Fibroblast of mammary gland (primary cell): ENCODE results near the gene FUCA2.

Experiments
- DNase-seq: peaks from one replicate; pipeline ENCODE4 v3.0.0-alpha.2; 2010; ENCODE audit warnings: low read depth
- H3K4me3 ChIP-seq: 2 replicates; pipeline ENCODE4 v1.5.1; 2011; ENCODE audit warnings: low read depth, mild to moderate bottlenecking, low read length, moderate library complexity; ENCODE audit not compliant: control insufficient read depth
- TF ChIP-seq, protein P1 (sequence below): conservative IDR thresholded peaks from 2 replicates; pipeline ENCODE4 v1.5.1; 2011; ENCODE audit warnings: low read depth, low read length, inconsistent platforms; ENCODE audit not compliant: control insufficient read depth, insufficient read depth

FUCA2 gene

DNA sequence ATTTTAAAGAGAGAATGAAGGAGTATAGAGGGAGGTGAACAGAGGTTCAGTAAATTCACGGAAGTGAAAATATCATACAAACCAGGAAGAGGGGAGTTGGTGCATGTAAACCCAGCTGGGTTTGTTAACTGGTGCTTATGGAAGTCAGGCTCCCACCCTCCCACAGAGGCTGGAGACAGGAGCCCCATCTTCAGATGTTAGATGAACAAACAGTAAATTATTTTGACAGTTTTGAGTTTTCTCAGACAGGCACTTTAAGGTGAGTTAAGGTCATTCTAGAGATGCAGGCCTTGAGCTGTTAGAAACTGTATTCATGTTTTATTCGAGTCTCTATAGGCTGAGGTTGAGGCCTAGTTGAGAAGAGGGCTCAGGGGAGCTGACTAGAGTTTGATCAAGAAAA lies 41.8 kb upstream of the FUCA2 start:
- DNase-seq: no peak
- TF ChIP-seq, protein P1, sequence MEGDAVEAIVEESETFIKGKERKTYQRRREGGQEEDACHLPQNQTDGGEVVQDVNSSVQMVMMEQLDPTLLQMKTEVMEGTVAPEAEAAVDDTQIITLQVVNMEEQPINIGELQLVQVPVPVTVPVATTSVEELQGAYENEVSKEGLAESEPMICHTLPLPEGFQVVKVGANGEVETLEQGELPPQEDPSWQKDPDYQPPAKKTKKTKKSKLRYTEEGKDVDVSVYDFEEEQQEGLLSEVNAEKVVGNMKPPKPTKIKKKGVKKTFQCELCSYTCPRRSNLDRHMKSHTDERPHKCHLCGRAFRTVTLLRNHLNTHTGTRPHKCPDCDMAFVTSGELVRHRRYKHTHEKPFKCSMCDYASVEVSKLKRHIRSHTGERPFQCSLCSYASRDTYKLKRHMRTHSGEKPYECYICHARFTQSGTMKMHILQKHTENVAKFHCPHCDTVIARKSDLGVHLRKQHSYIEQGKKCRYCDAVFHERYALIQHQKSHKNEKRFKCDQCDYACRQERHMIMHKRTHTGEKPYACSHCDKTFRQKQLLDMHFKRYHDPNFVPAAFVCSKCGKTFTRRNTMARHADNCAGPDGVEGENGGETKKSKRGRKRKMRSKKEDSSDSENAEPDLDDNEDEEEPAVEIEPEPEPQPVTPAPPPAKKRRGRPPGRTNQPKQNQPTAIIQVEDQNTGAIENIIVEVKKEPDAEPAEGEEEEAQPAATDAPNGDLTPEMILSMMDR: no peak

DNA sequence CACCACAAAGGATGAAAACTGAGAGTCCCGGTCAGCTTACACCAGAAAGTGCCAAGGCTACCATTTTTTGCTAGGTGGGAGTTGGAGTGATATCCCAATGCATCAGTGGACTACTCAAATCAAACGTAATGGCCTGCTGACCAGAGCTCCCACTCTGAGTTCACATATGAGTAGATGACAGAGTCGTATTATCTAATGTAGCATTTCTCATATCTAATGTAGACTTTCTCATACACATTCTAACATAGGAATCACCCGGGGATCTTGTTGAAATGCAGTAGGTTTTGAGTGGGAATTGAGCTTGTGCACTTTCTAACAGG lies 38.4 kb upstream of the FUCA2 start:
- DNase-seq: no peak
- no peak overlapping the region for H3K4me3 ChIP-seq
- TF ChIP-seq, protein P1: no peak

More for the DNA sequence above, 41.8 kb upstream of the FUCA2 start:
- no peak overlapping the region for H3K4me3 ChIP-seq

DNA sequence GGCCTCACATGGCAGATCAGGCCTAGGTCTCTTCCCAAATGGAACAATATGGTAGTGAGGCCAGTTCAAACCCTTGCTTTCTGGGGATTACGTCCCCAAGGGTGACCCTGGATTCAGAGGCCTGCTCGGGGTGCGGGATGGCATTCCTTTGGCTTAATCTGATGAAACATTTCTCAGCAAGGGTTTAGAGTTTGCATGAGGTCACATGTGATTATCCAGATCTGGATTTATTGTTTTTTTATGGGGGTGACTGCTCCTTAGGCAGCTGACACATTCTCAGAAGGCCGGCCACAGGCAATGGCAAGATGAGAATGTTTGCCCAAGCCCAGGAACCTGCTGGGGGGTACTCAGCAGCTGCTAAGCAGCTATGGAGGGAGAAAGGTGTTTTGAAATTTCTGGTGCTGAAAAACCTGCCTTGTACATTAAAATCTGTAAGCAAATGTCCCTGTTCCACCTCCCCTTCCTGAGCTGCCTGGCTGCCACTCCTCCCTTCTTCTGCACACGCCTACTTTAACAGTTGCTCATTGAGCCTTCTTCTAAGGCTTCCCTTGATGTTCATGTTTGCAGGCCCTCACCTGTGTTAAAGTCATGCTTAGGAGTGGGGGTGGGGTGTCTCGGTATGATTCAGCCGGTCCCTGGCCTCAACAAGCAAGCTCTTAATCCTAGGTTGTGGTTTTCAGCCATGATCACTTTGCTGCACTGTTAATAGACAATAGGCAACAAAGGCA lies 37.9 kb upstream of the FUCA2 start:
- no peak overlapping the region for H3K4me3 ChIP-seq
- no peak for DNase-seq
- TF ChIP-seq, protein P1: no peak

DNA sequence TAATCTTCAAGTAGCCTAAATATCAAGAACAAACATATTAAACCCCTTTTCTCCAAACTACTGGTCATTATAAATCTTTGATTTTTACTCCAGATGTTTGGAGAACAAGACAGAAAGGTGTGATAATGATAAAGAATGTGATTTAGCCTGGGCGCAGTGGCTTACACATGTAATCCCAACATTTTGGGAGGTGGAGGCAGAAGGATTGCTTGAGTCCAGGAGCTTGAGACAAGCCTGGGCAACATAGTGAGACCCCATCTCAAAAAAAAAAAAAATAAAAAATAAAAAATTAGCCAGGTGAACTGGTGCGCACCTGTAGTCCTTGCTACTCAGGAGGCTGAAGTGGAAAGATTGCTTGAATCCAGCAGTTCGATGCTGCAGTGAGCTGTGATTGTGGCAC lies 35.1 kb upstream of the FUCA2 start:
- no peak for DNase-seq
- TF ChIP-seq, protein P1: no peak
- no peak overlapping the region for H3K4me3 ChIP-seq

DNA sequence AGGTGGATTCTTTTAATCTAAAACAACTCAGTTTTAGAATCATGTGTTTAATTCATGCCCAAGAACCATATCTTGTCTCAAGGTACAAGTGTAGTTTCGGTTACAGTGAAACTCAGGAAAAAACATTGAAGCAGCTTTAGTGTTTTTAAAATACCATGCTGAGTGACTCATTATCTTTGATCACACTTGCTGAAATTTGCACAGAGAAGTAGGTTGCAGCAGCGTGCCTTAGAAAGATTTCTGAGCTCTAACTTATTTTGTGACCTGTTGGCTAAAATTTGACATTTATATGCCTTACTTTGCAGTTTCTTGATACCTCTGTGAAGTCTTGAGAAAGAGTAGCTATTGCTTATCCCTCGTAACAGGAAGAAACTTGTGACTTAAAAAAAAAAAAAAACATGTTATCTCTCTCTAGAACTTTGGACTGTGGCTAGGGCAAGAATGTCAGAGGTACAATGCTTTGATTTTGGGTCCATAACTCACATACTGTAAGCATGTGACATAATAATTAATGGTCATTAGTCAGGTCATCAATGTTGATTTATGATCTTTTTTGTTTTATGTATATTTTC lies 34.5 kb upstream of the FUCA2 start:
- H3K4me3 ChIP-seq: no peak overlapping the region
- DNase-seq: no peak
- TF ChIP-seq, protein P1: no peak

DNA sequence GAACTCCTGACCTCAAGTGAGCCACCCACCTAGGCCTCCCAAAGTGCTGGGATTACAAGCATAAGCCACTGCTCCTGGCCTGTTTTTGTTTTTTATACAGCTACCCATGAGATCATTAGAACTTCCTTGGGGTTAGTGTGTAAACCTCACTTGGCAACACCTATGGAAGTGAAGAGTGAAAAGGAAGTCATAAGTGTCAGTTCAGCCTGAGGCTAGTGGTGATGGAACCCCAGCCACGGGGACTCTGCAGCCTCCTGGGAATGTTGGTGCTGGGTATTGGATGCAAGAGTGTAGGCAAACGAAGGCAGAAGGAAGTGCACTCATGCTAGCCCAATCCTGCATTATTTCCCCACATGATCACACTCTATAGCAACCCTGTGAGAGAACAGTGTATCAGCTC lies 33.6 kb upstream of the FUCA2 start:
- DNase-seq: no peak
- no peak overlapping the region for H3K4me3 ChIP-seq
- TF ChIP-seq, protein P1: no peak
